ENCODE measurements around the gene ZNF22.

ZNF22 gene

GRCh38 chr10:44971434-44971833 is 29.3 kb upstream of the ZNF22 start:
- H3K27ac ChIP-seq: no peak overlapping the region

GRCh38 chr10:44971935-44972757 is 28.6 kb upstream of the ZNF22 start:
- no peak for TF ChIP-seq CTCF (conservative IDR thresholded peaks at IDR 0.05)
- H3K27ac ChIP-seq: no peak overlapping the region

More at GRCh38 chr10:44971434-44971833, 29.3 kb upstream of the ZNF22 start:
- no peak for TF ChIP-seq CTCF (conservative IDR thresholded peaks at IDR 0.05)

- H3K27ac ChIP-seq: no peak overlapping the region
- no peak for TF ChIP-seq CTCF (conservative IDR thresholded peaks at IDR 0.05)
Measured at GRCh38 chr10:44972874-44973306, 27.8 kb upstream of the ZNF22 start.

- H3K27ac ChIP-seq: no peak overlapping the region
- TF ChIP-seq CTCF (conservative IDR thresholded peaks at IDR 0.05): no peak
Measured at GRCh38 chr10:44973323-44974081, 27.2 kb upstream of the ZNF22 start.

GRCh38 chr10:44974082-44974627 is 26.6 kb upstream of the ZNF22 start:
- peak overlapping the region; percentile 34; the same call in 1 of the 2 replicates for H3K27ac ChIP-seq
- TF ChIP-seq CTCF (conservative IDR thresholded peaks at IDR 0.05): no peak

- H3K27ac ChIP-seq: peak overlapping the region; percentile 34; the same call in 1 of the 2 replicates
- TF ChIP-seq CTCF (conservative IDR thresholded peaks at IDR 0.05): peak; percentile 96
Measured at GRCh38 chr10:44974628-44975430, 25.9 kb upstream of the ZNF22 start.

Data from VCaP (cell line).